IMR-90 (cell line): Measurements from ENCODE around the gene ACAP2. TPM values are rescaled to one million over a fixed set of nuclear protein-coding genes. Genes with fewer than 3 reads are reported as not detected.

Experiments
- ATAC-seq: fragments of 200-7000 bp; cut with Tn5 transposase; 2 replicates; pipeline ENCODE4 v1.9.1; 2020; ENCODE audit warnings: low read depth, mild to moderate bottlenecking, moderate library complexity
- BruUV-seq: library from RNA; stranded (reverse); fragments of 400-500 nt; replicated peaks from 2 replicates; lab custom pipeline; 2021; lab: Mats Ljungman, UMichigan
- CTCF ChIA-PET: fragments of 300-600 bp; formaldehyde crosslinking; extraction: SDS; loops from one replicate; lab custom pipeline; 2021; ENCODE audit warnings: antibody characterized with exemption; lab: Yijun Ruan, JAX
- POLR2A ChIA-PET: fragments of 300-600 bp; sonication (Branson Sonifier 250); formaldehyde crosslinking; loops from one replicate; lab custom pipeline; 2022; ENCODE audit warnings: antibody characterized with exemption; ENCODE audit not compliant: unreplicated experiment; lab: Charles Lee
- DNase-seq: peaks from one replicate; pipeline ENCODE4 v3.0.0; 2013
- H2AFZ ChIP-seq: replicated peaks from 2 replicates; pipeline ENCODE3; 2013; ENCODE audit warnings: low read length, mild to moderate bottlenecking; ENCODE audit not compliant: poor library complexity
- H2AK5ac ChIP-seq: 2 replicates; pipeline ENCODE4 v1.6.1; 2013; ENCODE audit warnings: low read depth, low read length, inconsistent platforms
- H2AK9ac ChIP-seq: replicated peaks from 2 replicates; pipeline ENCODE3; 2013; ENCODE audit warnings: mild to moderate bottlenecking, low read depth, low read length, moderate library complexity; ENCODE audit not compliant: poor library complexity
- H2BK120ac ChIP-seq: 2 replicates; pipeline ENCODE4 v1.6.1; 2013; ENCODE audit warnings: low read depth, low read length, inconsistent platforms
- H2BK15ac ChIP-seq: 3 replicates; pipeline ENCODE4 v1.6.1; 2013; ENCODE audit warnings: low read depth, low read length, inconsistent platforms
- H2BK20ac ChIP-seq: 2 replicates; pipeline ENCODE4 v1.6.1; 2013; ENCODE audit warnings: low read depth, mild to moderate bottlenecking, inconsistent platforms, low read length, moderate library complexity
- H2BK5ac ChIP-seq: 2 replicates; pipeline ENCODE4 v1.6.1; 2013; ENCODE audit warnings: mild to moderate bottlenecking, low read depth, low read length, inconsistent platforms; ENCODE audit not compliant: poor library complexity, severe bottlenecking
- H3K14ac ChIP-seq: replicated peaks from 2 replicates; pipeline ENCODE4 v1.6.1; 2013; ENCODE audit warnings: low read depth, low read length, inconsistent platforms
- H3K18ac ChIP-seq: 2 replicates; pipeline ENCODE4 v1.6.1; 2013; ENCODE audit warnings: low read depth, low read length, control low read depth
- H3K23ac ChIP-seq: 2 replicates; pipeline ENCODE4 v1.6.1; 2013; ENCODE audit warnings: low read depth, low read length, inconsistent platforms
- H3K27ac ChIP-seq: 2 replicates; pipeline ENCODE4 v1.5.1; 2013; ENCODE audit warnings: mild to moderate bottlenecking, control low read depth, low read length; ENCODE audit not compliant: insufficient read depth
- H3K27me3 ChIP-seq: 2 replicates; pipeline ENCODE4 v1.6.1; 2013; ENCODE audit warnings: low read length; ENCODE audit not compliant: control insufficient read depth, insufficient read depth
- H3K36me3 ChIP-seq: 2 replicates; pipeline ENCODE4 v1.6.1; 2013; ENCODE audit warnings: low read length, mixed read lengths; ENCODE audit not compliant: control insufficient read depth, insufficient read depth
- H3K4ac ChIP-seq: 2 replicates; pipeline ENCODE4 v1.6.1; 2013; ENCODE audit warnings: low read depth, low read length, inconsistent platforms
- H3K4me1 ChIP-seq: 2 replicates; pipeline ENCODE4 v1.6.1; 2013; ENCODE audit warnings: low read length, mixed read lengths; ENCODE audit not compliant: control insufficient read depth, insufficient read depth
- H3K4me2 ChIP-seq: 2 replicates; pipeline ENCODE4 v1.6.1; 2013; ENCODE audit warnings: low read depth, mild to moderate bottlenecking, control low read depth, low read length, moderate library complexity
- H3K4me3 ChIP-seq: 2 replicates; pipeline ENCODE4 v1.5.1; 2013; ENCODE audit warnings: low read depth, mild to moderate bottlenecking, control low read depth, low read length, moderate library complexity; ENCODE audit not compliant: insufficient read depth
- H3K56ac ChIP-seq: 2 replicates; pipeline ENCODE4 v1.6.1; 2013; ENCODE audit warnings: low read length, inconsistent platforms; ENCODE audit not compliant: insufficient read depth; ENCODE audit errors: extremely low read depth
- H3K79me1 ChIP-seq, 2 experiments: 2 replicates each; pipeline ENCODE4 v1.6.1; 2013; ENCODE audit warnings: low read length in 2 of 2, inconsistent platforms in 1 of 2, low read depth in 1 of 2
- H3K9ac ChIP-seq: 2 replicates; pipeline ENCODE4 v1.6.1; 2013; ENCODE audit warnings: low read depth, low read length, control low read depth
- H3K9me1 ChIP-seq: 2 replicates; pipeline ENCODE4 v1.6.1; 2013; ENCODE audit warnings: low read length, inconsistent platforms; ENCODE audit not compliant: insufficient read depth
- H3K9me3 ChIP-seq: 2 replicates; pipeline ENCODE4 v1.6.1; 2013; ENCODE audit warnings: low read length; ENCODE audit not compliant: control insufficient read depth, insufficient read depth
- H4K20me1 ChIP-seq: 2 replicates; pipeline ENCODE4 v1.6.1; 2013; ENCODE audit warnings: low read length, inconsistent platforms; ENCODE audit not compliant: insufficient read depth
- H4K5ac ChIP-seq: 2 replicates; pipeline ENCODE4 v1.6.1; 2013; ENCODE audit warnings: mild to moderate bottlenecking, low read depth, low read length, control low read depth
- H4K8ac ChIP-seq, 2 experiments: 2 replicates each; pipeline ENCODE4 v1.6.1; 2013; ENCODE audit warnings: low read depth in 2 of 2, low read length in 2 of 2, control low read depth in 1 of 2, inconsistent platforms in 1 of 2
- H4K91ac ChIP-seq: 2 replicates; pipeline ENCODE4 v1.6.1; 2013; ENCODE audit warnings: low read depth, low read length, inconsistent platforms; ENCODE audit not compliant: insufficient read depth
- CHD1 ChIP-seq: IDR thresholded peaks from 2 replicates; pipeline ENCODE4 v1.6.1; 2012; ENCODE audit warnings: low read depth, low read length, improper control_type of control experiment
- ELK1 ChIP-seq: fragments of 150-350 bp; IDR thresholded peaks from 2 replicates; pipeline ENCODE4 v1.6.1; 2016; ENCODE audit warnings: low read depth, mild to moderate bottlenecking, low read length, moderate library complexity, borderline replicate concordance
- FOS ChIP-seq: fragments of 150-350 bp; IDR thresholded peaks from 2 replicates; pipeline ENCODE4 v1.6.1; 2016; ENCODE audit warnings: low read depth, low read length
- MAFK ChIP-seq: IDR thresholded peaks from 2 replicates; pipeline ENCODE4 v1.6.1; 2012; ENCODE audit warnings: low read depth, low read length, improper control_type of control experiment
- NFE2L2 ChIP-seq: fragments of 150-350 bp; IDR thresholded peaks from 2 replicates; pipeline ENCODE4 v1.6.1; 2016; ENCODE audit warnings: low read depth, mild to moderate bottlenecking, low read length
- POLR2A ChIP-seq: IDR thresholded peaks from 2 replicates; pipeline ENCODE4 v1.6.1; 2012; ENCODE audit warnings: mild to moderate bottlenecking, low read depth, low read length
- RAD21 ChIP-seq: IDR thresholded peaks from 2 replicates; pipeline ENCODE4 v1.6.1; 2012; ENCODE audit warnings: low read length, improper control_type of control experiment
- RCOR1 ChIP-seq: IDR thresholded peaks from 2 replicates; pipeline ENCODE4 v1.6.1; 2012; ENCODE audit warnings: mild to moderate bottlenecking, low read length, improper control_type of control experiment; ENCODE audit not compliant: insufficient replicate concordance
- RFX5 ChIP-seq: IDR thresholded peaks from 2 replicates; pipeline ENCODE4 v1.8.0; 2012; ENCODE audit warnings: low read depth, mild to moderate bottlenecking, low read length, moderate library complexity
- SMC3 ChIP-seq: fragments of 150-350 bp; IDR thresholded peaks from 2 replicates; pipeline ENCODE4 v1.6.1; 2016; ENCODE audit warnings: low read depth, mild to moderate bottlenecking, antibody characterized with exemption, low read length, moderate library complexity
- WGBS, 2 experiments: methylation state at CpG; one replicate each; pipeline versions ENCODE4 v1.1.5 to v1.1.7; 2013; ENCODE audit warnings: missing lambda C conversion rate in 2 of 2; ENCODE audit not compliant: insufficient read length in 1 of 2; ENCODE audit errors: extremely low coverage in 2 of 2; 5-methylcytosine and 5-hydroxymethylcytosine counted together
- dilution Hi-C: fragments of 300-500 bp; cut with HindIII; formaldehyde crosslinking; loops from one replicate; pipeline ENCODE4 v1.14.3; 2018; ENCODE audit warnings: low sequenced_read_pairs; ENCODE audit not compliant: unreplicated experiment
- in situ Hi-C: fragments of 300-500 bp; cut with MboI; formaldehyde crosslinking; loops from 3 replicates; pipeline ENCODE4 v1.14.3; 2019; ENCODE audit warnings: low sequenced_read_pairs, inconsistent platforms, mixed read lengths
- intact Hi-C: fragments of 100-400 bp; cut with micrococcal nuclease; formaldehyde crosslinking; loops from 2 replicates; pipeline ENCODE4 v1.10.0; 2022
- polyA plus RNA-seq, 3 experiments: library from polyadenylated mRNA; depleted of rRNA; stranded (reverse); fragments of >200 nt; gene quantifications; 2 replicates each; pipeline ENCODE4 v1.2.3, GENCODE V29; 2012; ENCODE audit warnings: low replicate concordance in 1 of 3
- total RNA-seq: library from RNA; depleted of rRNA; stranded (reverse); fragments of >200 nt; gene quantifications from 2 replicates; pipeline ENCODE4 v1.2.3, GENCODE V29; 2012

The ACAP2 gene
- total and polyA plus RNA-seq, 2 of the 4 experiments (the other 2 are of a cell fraction) = 11.9 to 35.1 TPM

- H3K4me1 ChIP-seq = peaks cover 2% of the 10 kb centered on the region; the same call in 1 of the 2 replicates
- 100% methylated on average over 1 of the region's 3 CpGs; no CpG with 5 or more reads in 1 of the 2 experiments for WGBS, 2 experiments
- no peak overlapping the region for H4K8ac ChIP-seq
- H2BK20ac ChIP-seq = no peak overlapping the region
- no peak overlapping the region for H2AK5ac ChIP-seq
- ChIA-PET CTCF (interaction anchor here (1.2 kb wide), 1 partner anchor 116 kb away, joined by 3 read pairs; the partner anchor contains the start of gene XXYLT1), POLR2A (no interaction called here)
- no peak overlapping the region for H4K91ac ChIP-seq
- no peaks in the 10 kb centered on the region for H3K9me3 ChIP-seq
- H4K5ac ChIP-seq = no peak overlapping the region
- H2BK15ac ChIP-seq = no peak overlapping the region
- H2BK120ac ChIP-seq = no peak overlapping the region
- no peak overlapping the region for H3K9ac ChIP-seq
- in situ Hi-C loops (no loop called here), dilution Hi-C loops (no loop called here), intact Hi-C loops (no loop called here)
- DNase-seq (no peak), ATAC-seq (no peak)
- no peak overlapping the region for H3K14ac ChIP-seq
- no TSS peak for BruUV-seq
- H2BK5ac ChIP-seq = no peak overlapping the region
- H3K36me3 ChIP-seq = peaks cover 4% of the 10 kb centered on the region; the same call in 1 of the 2 replicates
- H3K9me1 ChIP-seq = no peaks in the 10 kb centered on the region
- H4K20me1 ChIP-seq = no peaks in the 10 kb centered on the region
- TF ChIP-seq POLR2A (no peak), NFE2L2 (no peak), MAFK (no peak), RCOR1 (no peak), RFX5 (no peak), ELK1 (no peak), CHD1 (no peak), SMC3 (no peak), RAD21 (no peak), FOS (no peak)
- no peak overlapping the region for H2AFZ ChIP-seq
- H3K79me1 ChIP-seq = peaks cover 9 to 32% of the 10 kb centered on the region in 2 experiments
- H3K4ac ChIP-seq = no peak overlapping the region
- no peak overlapping the region for H3K56ac ChIP-seq
- H3K4me2 ChIP-seq = no peak overlapping the region
- H3K18ac ChIP-seq = no peak overlapping the region
- H2AK9ac ChIP-seq = no peak overlapping the region
- H3K4me3 ChIP-seq = no peak overlapping the region
- no peaks in the 10 kb centered on the region for H3K27me3 ChIP-seq
- H3K23ac ChIP-seq = no peak overlapping the region
- no peak overlapping the region for H3K27ac ChIP-seq
These were observed 56.1 kb downstream of the ACAP2 start for GRCh38 chr3:195386739-195387138.
